Activated CD4-positive, alpha-beta T cell treated with anti-CD3 and anti-CD28 coated beads, Interleukin-2, amount 10 ng/mL, durations not matched to agents 24 days and 14 days (primary cell): Measurements from ENCODE around the gene NTM. TPM values are rescaled to one million over a fixed set of nuclear protein-coding genes. Genes with fewer than 3 reads are reported as not detected.
A peak's percentile ranks its signal among the peaks of the same experiment; 100 is the strongest.
"Not testable (repeated sequence)": the region's sequence is repeated elsewhere in the genome, so short reads cannot be mapped to it uniquely, and the experiment has no call there.

ENCODE experiments used
- DNase-seq: peaks from one replicate; pipeline ENCODE4 v3.0.0; 2022
- H3K27ac Mint-ChIP-seq: one replicate; pipeline ENCODE4 v1.8.0; 2022; ENCODE audit warnings: mild to moderate bottlenecking, mixed read lengths
- H3K27me3 Mint-ChIP-seq: one replicate; pipeline ENCODE4 v1.8.0; 2022; ENCODE audit warnings: mixed read lengths
- H3K36me3 Mint-ChIP-seq: one replicate; pipeline ENCODE4 v1.8.0; 2022; ENCODE audit warnings: low read depth, mild to moderate bottlenecking, mixed read lengths
- H3K4me1 Mint-ChIP-seq: one replicate; pipeline ENCODE4 v1.8.0; 2021; ENCODE audit warnings: mixed read lengths
- H3K4me3 Mint-ChIP-seq: one replicate; pipeline ENCODE4 v1.8.0; 2022; ENCODE audit warnings: mild to moderate bottlenecking, moderate library complexity, mixed read lengths
- H3K9me3 Mint-ChIP-seq: one replicate; pipeline ENCODE4 v1.8.0; 2021; ENCODE audit warnings: mixed read lengths
- intact Hi-C: fragments of 100-400 bp; cut with micrococcal nuclease; formaldehyde crosslinking; loops from one replicate; pipeline ENCODE4 v1.15.1; 2023
- total RNA-seq: library from RNA; stranded (reverse); gene quantifications from 2 replicates; pipeline ENCODE4 v1.2.3, GENCODE V29; 2022

Gene NTM
- total RNA-seq, 1 donor from 2014 or later: not detected

DNA sequence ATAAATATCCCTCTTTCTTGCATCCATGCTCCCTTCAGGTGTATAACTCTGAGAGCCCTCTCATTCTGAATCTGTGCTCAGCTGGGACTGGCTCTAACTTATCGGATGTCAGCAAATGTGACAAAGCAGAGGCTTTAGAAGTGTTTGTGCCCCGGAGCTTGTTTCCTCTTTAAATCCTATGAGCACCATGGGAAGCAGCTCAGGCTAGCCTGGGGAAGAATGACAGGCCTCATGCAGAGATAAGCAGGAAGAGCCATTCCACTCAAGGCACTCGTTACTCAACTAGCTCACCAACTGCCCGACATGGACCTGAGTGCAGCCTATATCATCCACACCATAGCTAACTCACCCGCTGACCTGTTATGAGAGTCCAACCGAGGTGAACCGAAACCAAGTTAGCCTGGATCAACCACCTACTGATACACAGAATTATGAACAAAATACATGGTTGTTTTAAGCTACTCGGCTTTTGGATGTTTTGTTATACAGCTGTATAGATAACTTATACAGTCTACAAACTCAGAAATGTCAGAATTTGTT is 990.7 kb downstream of the NTM start:
- no peaks in the 10 kb centered on the region for H3K27me3 Mint-ChIP-seq
- H3K27ac Mint-ChIP-seq: no peak overlapping the region
- H3K9me3 Mint-ChIP-seq: no peaks in the 10 kb centered on the region
- H3K36me3 Mint-ChIP-seq: no peaks in the 10 kb centered on the region
- intact Hi-C loops: no loop called here
- DNase-seq: peak; percentile 46
- H3K4me1 Mint-ChIP-seq: peaks cover 2% of the 10 kb centered on the region
- H3K4me3 Mint-ChIP-seq: no peak overlapping the region

DNA sequence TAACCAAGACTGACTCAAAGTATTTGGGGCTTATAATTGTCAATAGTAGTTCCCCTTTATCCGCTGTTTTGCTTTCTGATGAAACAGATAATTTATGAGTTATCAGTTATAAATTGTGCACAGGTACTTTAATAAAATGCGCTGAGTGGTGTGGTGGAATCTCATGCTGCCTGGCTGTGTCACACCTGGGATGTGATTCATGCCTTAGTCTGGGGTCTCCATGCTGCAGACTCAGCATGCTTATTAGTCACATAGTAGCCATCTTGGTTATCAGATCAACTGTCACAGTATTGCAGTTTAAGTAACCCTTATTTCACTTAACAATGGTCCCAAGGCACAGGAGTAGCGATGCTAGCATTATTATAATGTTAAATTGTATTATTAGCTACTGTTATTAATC is 995.2 kb downstream of the NTM start:
- no peaks in the 10 kb centered on the region for H3K36me3 Mint-ChIP-seq
- H3K9me3 Mint-ChIP-seq: peaks cover 8% of the 10 kb centered on the region
- H3K27ac Mint-ChIP-seq: no peak overlapping the region
- H3K4me1 Mint-ChIP-seq: no peaks in the 10 kb centered on the region
- H3K27me3 Mint-ChIP-seq: no peaks in the 10 kb centered on the region
- H3K4me3 Mint-ChIP-seq: no peak overlapping the region
- intact Hi-C loops: no loop called here
- peak; percentile 2 for DNase-seq

DNA sequence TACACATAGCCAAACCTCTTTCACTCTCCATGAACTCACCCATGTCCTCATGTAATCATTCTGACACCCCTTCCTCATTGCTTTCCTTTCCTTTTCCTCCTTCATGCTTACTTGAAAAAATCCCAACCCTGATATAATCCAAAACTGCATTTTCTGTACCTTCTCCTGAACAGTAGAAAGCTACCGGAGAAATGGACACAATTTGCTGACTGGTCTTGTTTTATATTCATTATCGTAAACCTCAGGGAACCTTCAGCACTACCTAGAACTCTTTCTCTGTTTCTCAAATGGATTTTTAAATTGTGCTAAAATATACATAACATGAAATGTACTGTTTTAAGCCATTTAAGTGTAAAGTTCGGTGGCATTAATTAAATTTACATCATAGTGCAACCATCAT is 996.9 kb downstream of the NTM start:
- Mint-ChIP-seq H3K4me1 (no peaks in the 10 kb centered on the region), H3K9me3 (peaks cover 8% of the 10 kb centered on the region), H3K4me3 (no peak overlapping the region), H3K36me3 (no peaks in the 10 kb centered on the region), H3K27me3 (no peaks in the 10 kb centered on the region), H3K27ac (no peak overlapping the region)
- no peak for DNase-seq
- intact Hi-C loops: no loop called here

DNA sequence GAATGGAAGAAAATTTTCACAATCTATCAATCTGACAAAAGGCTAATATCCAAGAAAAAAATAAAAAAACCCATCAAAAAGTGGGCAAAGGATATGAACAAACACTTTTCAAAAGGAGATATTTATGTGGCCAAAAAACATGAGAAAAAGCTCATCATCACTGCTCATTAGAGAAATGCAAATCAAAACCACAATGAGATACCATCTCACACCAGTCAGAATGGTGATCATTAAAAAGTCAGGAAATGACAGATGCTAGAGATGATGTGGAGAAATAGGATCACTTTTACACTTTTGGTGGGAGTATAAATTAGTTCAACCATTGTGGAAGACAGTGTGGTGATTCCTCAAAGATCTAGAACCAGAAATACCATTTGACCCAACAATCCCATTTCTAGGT is 999.7 kb downstream of the NTM start:
- H3K27ac Mint-ChIP-seq, intact Hi-C loops, H3K36me3 Mint-ChIP-seq, H3K4me1 Mint-ChIP-seq, H3K27me3 Mint-ChIP-seq, H3K9me3 Mint-ChIP-seq, DNase-seq, H3K4me3 Mint-ChIP-seq: not testable (repeated sequence)

DNA sequence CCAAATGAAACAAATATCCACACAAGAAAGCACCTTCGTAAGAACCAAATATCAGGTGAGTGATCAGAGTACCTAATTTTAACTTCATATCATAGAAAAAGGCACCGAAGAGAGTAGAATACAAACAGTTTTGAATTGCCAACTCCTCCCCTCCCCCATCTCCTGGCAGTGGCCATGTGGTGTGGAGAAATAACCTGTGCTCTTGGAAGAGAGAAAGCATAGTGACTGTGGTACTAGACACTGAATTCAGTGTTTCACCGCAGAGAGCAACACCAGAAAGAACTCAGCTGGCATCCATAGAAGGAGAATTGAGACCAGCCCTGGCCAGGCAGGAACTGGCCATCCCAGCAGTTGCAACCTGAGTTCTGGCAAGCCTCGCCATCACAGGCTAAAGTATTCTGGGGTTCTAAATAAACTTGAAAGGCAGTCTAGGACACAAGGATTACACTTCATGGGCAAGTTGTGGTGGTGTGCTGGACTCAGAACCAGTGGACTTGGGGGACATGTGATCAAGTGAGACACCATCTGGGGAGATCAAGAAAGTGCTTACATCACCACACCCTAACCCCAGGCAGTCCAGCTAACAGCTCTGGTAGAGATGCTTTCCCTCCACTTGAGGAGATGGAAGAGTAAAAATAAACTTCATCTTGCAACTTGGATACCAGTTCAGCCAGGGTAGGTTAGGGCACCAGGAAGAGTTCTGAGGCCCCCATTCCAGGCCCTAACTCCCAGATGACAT is 1003.2 kb downstream of the NTM start:
- H3K4me3 Mint-ChIP-seq: no peak overlapping the region
- intact Hi-C loops: no loop called here
- no peaks in the 10 kb centered on the region for H3K27me3 Mint-ChIP-seq

DNA sequence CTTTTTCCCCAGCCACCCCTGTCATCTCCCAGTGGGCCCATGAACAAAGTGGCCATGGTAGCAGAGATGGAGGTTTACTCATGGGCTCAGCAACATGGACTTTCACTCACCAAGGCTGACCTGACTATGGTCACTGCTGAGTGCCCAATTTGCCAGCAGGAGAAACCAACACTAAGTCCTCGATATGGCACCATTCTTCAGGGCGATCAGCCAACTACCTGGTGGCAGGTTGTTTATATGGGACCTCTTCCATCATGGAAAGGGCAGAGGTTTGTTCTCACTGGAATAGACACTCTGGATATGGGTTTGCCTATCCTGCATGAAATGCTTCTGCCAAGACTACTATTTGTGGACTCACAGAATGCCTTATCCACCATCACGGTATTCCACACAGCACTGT is 1009.1 kb downstream of the NTM start:
- H3K27me3 Mint-ChIP-seq: no peaks in the 10 kb centered on the region
- no peaks in the 10 kb centered on the region for H3K4me1 Mint-ChIP-seq
- DNase-seq: peak; percentile 12
- no peak overlapping the region for H3K27ac Mint-ChIP-seq
- H3K4me3 Mint-ChIP-seq: no peak overlapping the region
- intact Hi-C loops: no loop called here
- H3K36me3 Mint-ChIP-seq: no peaks in the 10 kb centered on the region
- H3K9me3 Mint-ChIP-seq: peaks cover 16% of the 10 kb centered on the region

More for the DNA sequence above, 1003.2 kb downstream of the NTM start:
- no peaks in the 10 kb centered on the region for H3K9me3 Mint-ChIP-seq
- no peaks in the 10 kb centered on the region for H3K4me1 Mint-ChIP-seq
- H3K27ac Mint-ChIP-seq: no peak overlapping the region
- H3K36me3 Mint-ChIP-seq: no peaks in the 10 kb centered on the region
- DNase-seq: no peak
